SK-N-SH treated with all-trans-retinoic acid at 6 μM for 48 hours (cell line): ENCODE measurements around the gene DLG5.
A peak's percentile ranks its signal among the peaks of the same experiment; 100 is the strongest.

ENCODE experiments used
- ATAC-seq: fragments of 200-7000 bp; cut with Tn5 transposase; 3 replicates; pipeline ENCODE4 v1.9.1; 2020; ENCODE audit warnings: mild to moderate bottlenecking, moderate library complexity
- ARNTL ChIP-seq: fragments of 450-650 bp; formaldehyde crosslinking; IDR thresholded peaks from 2 replicates; pipeline ENCODE4 v1.5.0; 2020; ENCODE audit warnings: low read depth, mild to moderate bottlenecking, moderate library complexity, borderline replicate concordance
- BACH2 ChIP-seq: fragments of 250-450 bp; sonication (Bioruptor Pico); IDR thresholded peaks from 2 replicates; pipeline ENCODE4 v1.9.0; 2021; ENCODE audit warnings: mild to moderate bottlenecking, borderline replicate concordance
- CSDC2 ChIP-seq: fragments of 250-450 bp; sonication (Bioruptor Pico); IDR thresholded peaks from 2 replicates; pipeline ENCODE4 v1.5.0; 2020; ENCODE audit warnings: mild to moderate bottlenecking, moderate library complexity
- ESRRG ChIP-seq: fragments of 250-450 bp; sonication (Bioruptor Pico); IDR thresholded peaks from 2 replicates; pipeline ENCODE4 v1.6.1; 2021; ENCODE audit warnings: mild to moderate bottlenecking
- GLIS3 ChIP-seq: fragments of 250-450 bp; sonication (Bioruptor Pico); IDR thresholded peaks from 2 replicates; pipeline ENCODE4 v1.5.0; 2020; ENCODE audit warnings: mild to moderate bottlenecking, moderate library complexity
- ISL1 ChIP-seq: fragments of 250-450 bp; sonication (Bioruptor Pico); IDR thresholded peaks from 2 replicates; pipeline ENCODE4 v2.1.2; 2022; ENCODE audit warnings: mild to moderate bottlenecking, moderate library complexity
- OSR1 ChIP-seq: fragments of 250-450 bp; sonication (Bioruptor Pico); IDR thresholded peaks from 2 replicates; pipeline ENCODE4 v1.8.0; 2022; ENCODE audit warnings: moderate library complexity, mild to moderate bottlenecking, inconsistent platforms
- PPARA ChIP-seq: fragments of 250-450 bp; sonication (Bioruptor Pico); IDR thresholded peaks from 2 replicates; pipeline ENCODE4 v1.5.0; 2020; ENCODE audit warnings: mild to moderate bottlenecking, borderline replicate concordance
- RARB ChIP-seq: fragments of 250-450 bp; sonication (Bioruptor Pico); IDR thresholded peaks from 2 replicates; pipeline ENCODE4 v1.8.0; 2021; ENCODE audit warnings: mild to moderate bottlenecking, moderate library complexity
- SNAI2 ChIP-seq: fragments of 250-450 bp; sonication (Bioruptor Pico); IDR thresholded peaks from 2 replicates; pipeline ENCODE4 v1.5.0; 2020; ENCODE audit warnings: mild to moderate bottlenecking, moderate library complexity
- TCF4 ChIP-seq: fragments of 250-450 bp; sonication (Bioruptor Pico); IDR thresholded peaks from 2 replicates; pipeline ENCODE4 v1.8.0; 2021; ENCODE audit warnings: mild to moderate bottlenecking, moderate library complexity, borderline replicate concordance
- TOX ChIP-seq: fragments of 250-450 bp; sonication (Bioruptor Pico); IDR thresholded peaks from 2 replicates; pipeline ENCODE4 v1.8.0; 2021; ENCODE audit warnings: mild to moderate bottlenecking, moderate library complexity, borderline replicate concordance
- ZC3H10 ChIP-seq: fragments of 250-450 bp; sonication (Bioruptor Pico); IDR thresholded peaks from 2 replicates; pipeline ENCODE4 v1.5.1; 2021; ENCODE audit warnings: mild to moderate bottlenecking, moderate library complexity
- ZFP3 ChIP-seq: fragments of 250-450 bp; sonication (Bioruptor Pico); IDR thresholded peaks from 2 replicates; pipeline ENCODE4 v1.5.0; 2020; ENCODE audit warnings: mild to moderate bottlenecking, moderate library complexity
- ZFP30 ChIP-seq: fragments of 450-650 bp; formaldehyde crosslinking; IDR thresholded peaks from 2 replicates; pipeline ENCODE4 v1.5.0; 2022; ENCODE audit warnings: mild to moderate bottlenecking, moderate library complexity
- ZNF565 ChIP-seq: fragments of 450-650 bp; formaldehyde crosslinking; conservative IDR thresholded peaks from 2 replicates; pipeline ENCODE4 v1.5.0; 2020; ENCODE audit warnings: low read depth, mild to moderate bottlenecking, moderate library complexity
- ZNF70 ChIP-seq: fragments of 450-650 bp; formaldehyde crosslinking; IDR thresholded peaks from 2 replicates; pipeline ENCODE4 v1.5.0; 2020; ENCODE audit warnings: mild to moderate bottlenecking, moderate library complexity
- ZNF8 ChIP-seq: fragments of 450-650 bp; formaldehyde crosslinking; IDR thresholded peaks from 2 replicates; pipeline ENCODE4 v1.5.0; 2020; ENCODE audit warnings: mild to moderate bottlenecking, moderate library complexity
- TF ChIP-seq, protein P1 (sequence below): fragments of 250-450 bp; sonication (Bioruptor Pico); IDR thresholded peaks from 2 replicates; pipeline ENCODE4 v1.8.0; 2020; ENCODE audit warnings: mild to moderate bottlenecking, moderate library complexity, borderline replicate concordance
- TF ChIP-seq, protein P2 (sequence below): fragments of 250-450 bp; sonication (Bioruptor Pico); IDR thresholded peaks from 2 replicates; pipeline ENCODE4 v1.5.0; 2020; ENCODE audit warnings: mild to moderate bottlenecking, moderate library complexity
- TF ChIP-seq, protein P3 (sequence below): fragments of 250-450 bp; sonication (Bioruptor Pico); IDR thresholded peaks from 2 replicates; pipeline ENCODE4 v1.8.0; 2021; ENCODE audit warnings: low read depth, mild to moderate bottlenecking, moderate library complexity, borderline replicate concordance
- TF ChIP-seq, protein P4 (sequence below): fragments of 250-450 bp; sonication (Bioruptor Pico); IDR thresholded peaks from 2 replicates; pipeline ENCODE4 v1.5.1; 2021; ENCODE audit warnings: mild to moderate bottlenecking, moderate library complexity
- TF ChIP-seq, protein P5 (sequence below): fragments of 250-450 bp; sonication (Bioruptor Pico); IDR thresholded peaks from 2 replicates; pipeline ENCODE4 v1.5.1; 2020; ENCODE audit warnings: low read depth, mild to moderate bottlenecking, moderate library complexity

The DLG5 gene

DNA sequence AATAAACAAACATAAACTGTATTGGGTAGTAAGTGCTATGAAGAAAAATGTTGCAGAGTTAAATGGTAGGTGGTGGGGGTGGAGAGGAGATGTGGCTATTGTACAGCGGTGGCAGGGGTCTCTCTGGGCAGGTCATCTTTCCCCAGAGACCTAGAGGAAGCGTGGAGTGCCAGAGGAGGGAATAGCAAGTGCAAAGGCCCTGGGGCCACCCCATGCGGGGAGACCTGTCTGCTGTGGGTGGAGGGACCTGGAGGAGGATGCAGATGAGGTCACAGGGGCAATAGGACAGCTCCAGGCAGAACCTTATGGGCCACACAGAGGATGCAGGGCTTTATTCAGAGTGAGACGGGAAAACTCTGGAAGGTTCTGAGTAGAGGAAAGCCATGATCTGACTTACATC is 47.5 kb downstream of the DLG5 start:
- TF ChIP-seq RARB (CRISPR knock-in tag) = no peak
- TF ChIP-seq ZNF8 = no peak
- TF ChIP-seq ZC3H10 (CRISPR knock-in tag) = no peak
- TF ChIP-seq, protein P1, sequence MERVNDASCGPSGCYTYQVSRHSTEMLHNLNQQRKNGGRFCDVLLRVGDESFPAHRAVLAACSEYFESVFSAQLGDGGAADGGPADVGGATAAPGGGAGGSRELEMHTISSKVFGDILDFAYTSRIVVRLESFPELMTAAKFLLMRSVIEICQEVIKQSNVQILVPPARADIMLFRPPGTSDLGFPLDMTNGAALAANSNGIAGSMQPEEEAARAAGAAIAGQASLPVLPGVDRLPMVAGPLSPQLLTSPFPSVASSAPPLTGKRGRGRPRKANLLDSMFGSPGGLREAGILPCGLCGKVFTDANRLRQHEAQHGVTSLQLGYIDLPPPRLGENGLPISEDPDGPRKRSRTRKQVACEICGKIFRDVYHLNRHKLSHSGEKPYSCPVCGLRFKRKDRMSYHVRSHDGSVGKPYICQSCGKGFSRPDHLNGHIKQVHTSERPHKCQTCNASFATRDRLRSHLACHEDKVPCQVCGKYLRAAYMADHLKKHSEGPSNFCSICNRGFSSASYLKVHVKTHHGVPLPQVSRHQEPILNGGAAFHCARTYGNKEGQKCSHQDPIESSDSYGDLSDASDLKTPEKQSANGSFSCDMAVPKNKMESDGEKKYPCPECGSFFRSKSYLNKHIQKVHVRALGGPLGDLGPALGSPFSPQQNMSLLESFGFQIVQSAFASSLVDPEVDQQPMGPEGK (CRISPR knock-in tag) = no peak
- TF ChIP-seq ZFP3 (CRISPR knock-in tag) = no peak
- TF ChIP-seq ZNF70 = no peak
- TF ChIP-seq ARNTL (CRISPR knock-in tag) = no peak
- TF ChIP-seq, protein P2, sequence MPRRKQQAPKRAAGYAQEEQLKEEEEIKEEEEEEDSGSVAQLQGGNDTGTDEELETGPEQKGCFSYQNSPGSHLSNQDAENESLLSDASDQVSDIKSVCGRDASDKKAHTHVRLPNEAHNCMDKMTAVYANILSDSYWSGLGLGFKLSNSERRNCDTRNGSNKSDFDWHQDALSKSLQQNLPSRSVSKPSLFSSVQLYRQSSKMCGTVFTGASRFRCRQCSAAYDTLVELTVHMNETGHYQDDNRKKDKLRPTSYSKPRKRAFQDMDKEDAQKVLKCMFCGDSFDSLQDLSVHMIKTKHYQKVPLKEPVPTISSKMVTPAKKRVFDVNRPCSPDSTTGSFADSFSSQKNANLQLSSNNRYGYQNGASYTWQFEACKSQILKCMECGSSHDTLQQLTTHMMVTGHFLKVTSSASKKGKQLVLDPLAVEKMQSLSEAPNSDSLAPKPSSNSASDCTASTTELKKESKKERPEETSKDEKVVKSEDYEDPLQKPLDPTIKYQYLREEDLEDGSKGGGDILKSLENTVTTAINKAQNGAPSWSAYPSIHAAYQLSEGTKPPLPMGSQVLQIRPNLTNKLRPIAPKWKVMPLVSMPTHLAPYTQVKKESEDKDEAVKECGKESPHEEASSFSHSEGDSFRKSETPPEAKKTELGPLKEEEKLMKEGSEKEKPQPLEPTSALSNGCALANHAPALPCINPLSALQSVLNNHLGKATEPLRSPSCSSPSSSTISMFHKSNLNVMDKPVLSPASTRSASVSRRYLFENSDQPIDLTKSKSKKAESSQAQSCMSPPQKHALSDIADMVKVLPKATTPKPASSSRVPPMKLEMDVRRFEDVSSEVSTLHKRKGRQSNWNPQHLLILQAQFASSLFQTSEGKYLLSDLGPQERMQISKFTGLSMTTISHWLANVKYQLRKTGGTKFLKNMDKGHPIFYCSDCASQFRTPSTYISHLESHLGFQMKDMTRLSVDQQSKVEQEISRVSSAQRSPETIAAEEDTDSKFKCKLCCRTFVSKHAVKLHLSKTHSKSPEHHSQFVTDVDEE (CRISPR knock-in tag) = no peak
- no peak for TF ChIP-seq TCF4
- no peak for TF ChIP-seq ESRRG (CRISPR knock-in tag)
- no peak for TF ChIP-seq TOX (CRISPR knock-in tag)
- ATAC-seq = no peak

DNA sequence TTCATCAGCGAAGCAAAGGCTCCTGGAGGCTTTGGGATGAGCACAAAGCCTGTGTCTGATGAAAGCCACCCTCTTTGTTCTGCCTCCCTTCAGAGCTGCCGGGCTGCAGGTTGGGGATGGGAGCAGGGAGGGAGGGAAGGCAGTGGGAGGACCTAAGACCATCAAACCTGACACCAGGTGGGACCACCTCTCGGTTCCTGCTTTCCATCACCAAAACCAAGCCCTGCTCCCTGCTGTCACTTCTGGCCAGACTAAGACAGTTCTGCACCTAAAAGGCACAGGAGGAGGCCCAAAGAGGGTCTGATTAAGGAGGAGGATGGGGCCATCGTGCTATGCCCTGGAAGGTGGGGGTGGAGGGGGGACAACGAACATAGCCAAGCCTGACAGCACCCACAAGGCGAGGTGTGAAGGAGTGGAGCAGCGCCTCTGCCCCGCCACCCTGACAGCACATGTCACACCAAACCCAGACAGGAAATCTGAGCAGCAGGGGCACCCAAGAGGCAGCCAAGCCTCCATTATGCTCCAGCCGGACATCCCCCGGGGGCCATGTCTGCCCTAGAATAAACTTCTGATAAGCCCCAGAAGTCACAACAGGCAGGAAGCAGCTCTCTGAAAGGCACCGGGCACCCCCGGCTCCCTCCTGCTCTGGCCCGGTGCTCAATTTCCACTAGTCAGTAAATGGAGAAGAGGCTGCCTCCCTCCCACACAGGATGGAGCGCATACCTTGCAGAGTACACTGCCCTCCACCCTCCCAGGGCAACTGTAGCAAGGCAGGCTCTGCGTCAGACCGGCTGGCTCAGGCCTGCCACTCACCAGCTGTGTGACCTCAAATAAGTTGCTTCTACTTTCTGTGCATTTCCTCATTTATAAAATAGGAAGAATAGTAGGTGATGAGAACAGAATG is 48.9 kb downstream of the DLG5 start:
- peak; percentile 87 for ATAC-seq
- TF ChIP-seq ARNTL (CRISPR knock-in tag) (no peak), SNAI2 (CRISPR knock-in tag) (no peak), OSR1 (CRISPR knock-in tag) (no peak), GLIS3 (CRISPR knock-in tag) (no peak), ZNF8 (no peak), RARB (CRISPR knock-in tag) (no peak), ISL1 (CRISPR knock-in tag) (no peak), BACH2 (CRISPR knock-in tag) (no peak), ZNF70 (0 out of 2 replicates have a peak, but pooled peaks have one; percentile 12), PPARA (CRISPR knock-in tag) (no peak), ESRRG (CRISPR knock-in tag) (no peak), CSDC2 (no peak), ZFP30 (no peak), TOX (CRISPR knock-in tag) (no peak), ZNF565 (no peak), TCF4 (peak; percentile 51; the same call in 1 of the 2 replicates), ZC3H10 (CRISPR knock-in tag) (no peak), ZFP3 (CRISPR knock-in tag) (peak; percentile 49)
- TF ChIP-seq, protein P3, sequence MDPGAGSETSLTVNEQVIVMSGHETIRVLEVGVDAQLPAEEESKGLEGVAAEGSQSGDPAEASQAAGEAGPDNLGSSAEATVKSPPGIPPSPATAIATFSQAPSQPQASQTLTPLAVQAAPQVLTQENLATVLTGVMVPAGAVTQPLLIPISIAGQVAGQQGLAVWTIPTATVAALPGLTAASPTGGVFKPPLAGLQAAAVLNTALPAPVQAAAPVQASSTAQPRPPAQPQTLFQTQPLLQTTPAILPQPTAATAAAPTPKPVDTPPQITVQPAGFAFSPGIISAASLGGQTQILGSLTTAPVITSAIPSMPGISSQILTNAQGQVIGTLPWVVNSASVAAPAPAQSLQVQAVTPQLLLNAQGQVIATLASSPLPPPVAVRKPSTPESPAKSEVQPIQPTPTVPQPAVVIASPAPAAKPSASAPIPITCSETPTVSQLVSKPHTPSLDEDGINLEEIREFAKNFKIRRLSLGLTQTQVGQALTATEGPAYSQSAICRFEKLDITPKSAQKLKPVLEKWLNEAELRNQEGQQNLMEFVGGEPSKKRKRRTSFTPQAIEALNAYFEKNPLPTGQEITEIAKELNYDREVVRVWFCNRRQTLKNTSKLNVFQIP (CRISPR knock-in tag) = no peak
- TF ChIP-seq, protein P2 (CRISPR knock-in tag) = peak; percentile 71
- TF ChIP-seq, protein P1 (CRISPR knock-in tag) = no peak
- TF ChIP-seq, protein P4, sequence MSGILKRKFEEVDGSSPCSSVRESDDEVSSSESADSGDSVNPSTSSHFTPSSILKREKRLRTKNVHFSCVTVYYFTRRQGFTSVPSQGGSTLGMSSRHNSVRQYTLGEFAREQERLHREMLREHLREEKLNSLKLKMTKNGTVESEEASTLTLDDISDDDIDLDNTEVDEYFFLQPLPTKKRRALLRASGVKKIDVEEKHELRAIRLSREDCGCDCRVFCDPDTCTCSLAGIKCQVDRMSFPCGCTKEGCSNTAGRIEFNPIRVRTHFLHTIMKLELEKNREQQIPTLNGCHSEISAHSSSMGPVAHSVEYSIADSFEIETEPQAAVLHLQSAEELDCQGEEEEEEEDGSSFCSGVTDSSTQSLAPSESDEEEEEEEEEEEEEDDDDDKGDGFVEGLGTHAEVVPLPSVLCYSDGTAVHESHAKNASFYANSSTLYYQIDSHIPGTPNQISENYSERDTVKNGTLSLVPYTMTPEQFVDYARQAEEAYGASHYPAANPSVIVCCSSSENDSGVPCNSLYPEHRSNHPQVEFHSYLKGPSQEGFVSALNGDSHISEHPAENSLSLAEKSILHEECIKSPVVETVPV (CRISPR knock-in tag) = no peak
- TF ChIP-seq, protein P5, sequence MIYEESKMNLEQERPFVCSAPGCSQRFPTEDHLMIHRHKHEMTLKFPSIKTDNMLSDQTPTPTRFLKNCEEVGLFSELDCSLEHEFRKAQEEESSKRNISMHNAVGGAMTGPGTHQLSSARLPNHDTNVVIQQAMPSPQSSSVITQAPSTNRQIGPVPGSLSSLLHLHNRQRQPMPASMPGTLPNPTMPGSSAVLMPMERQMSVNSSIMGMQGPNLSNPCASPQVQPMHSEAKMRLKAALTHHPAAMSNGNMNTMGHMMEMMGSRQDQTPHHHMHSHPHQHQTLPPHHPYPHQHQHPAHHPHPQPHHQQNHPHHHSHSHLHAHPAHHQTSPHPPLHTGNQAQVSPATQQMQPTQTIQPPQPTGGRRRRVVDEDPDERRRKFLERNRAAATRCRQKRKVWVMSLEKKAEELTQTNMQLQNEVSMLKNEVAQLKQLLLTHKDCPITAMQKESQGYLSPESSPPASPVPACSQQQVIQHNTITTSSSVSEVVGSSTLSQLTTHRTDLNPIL (CRISPR knock-in tag) = no peak
